Glutamatergic neuron (in vitro differentiated cells): ENCODE data around the gene NHSL2. TPM values are rescaled to one million over a fixed set of nuclear protein-coding genes. Genes with fewer than 3 reads are reported as not detected.

Experiments
- DNase-seq: peaks from one replicate; pipeline ENCODE4 v3.0.0; 2022
- H3K27ac Mint-ChIP-seq: one replicate; pipeline ENCODE4 v1.8.0; 2020; ENCODE audit warnings: mild to moderate bottlenecking, mixed read lengths, inconsistent platforms; ENCODE audit not compliant: unreplicated experiment
- H3K27me3 Mint-ChIP-seq: one replicate; pipeline ENCODE4 v1.8.0; 2020; ENCODE audit warnings: mild to moderate bottlenecking, moderate library complexity, mixed read lengths, inconsistent platforms; ENCODE audit not compliant: unreplicated experiment
- H3K36me3 Mint-ChIP-seq: one replicate; pipeline ENCODE4 v1.8.0; 2020; ENCODE audit warnings: mild to moderate bottlenecking, mixed read lengths, inconsistent platforms; ENCODE audit not compliant: unreplicated experiment
- H3K4me1 Mint-ChIP-seq: one replicate; pipeline ENCODE4 v1.8.0; 2020; ENCODE audit warnings: mild to moderate bottlenecking, low read depth, mixed read lengths, inconsistent platforms; ENCODE audit not compliant: unreplicated experiment
- H3K4me3 Mint-ChIP-seq: one replicate; pipeline ENCODE4 v1.8.0; 2020; ENCODE audit warnings: mild to moderate bottlenecking, mixed read lengths, inconsistent platforms; ENCODE audit not compliant: unreplicated experiment
- H3K9me3 Mint-ChIP-seq: one replicate; pipeline ENCODE4 v1.8.0; 2020; ENCODE audit warnings: mild to moderate bottlenecking, moderate library complexity, mixed read lengths, inconsistent platforms; ENCODE audit not compliant: unreplicated experiment
- total RNA-seq: library from RNA; stranded (reverse); fragmentation: NEBNext Ultra II Directional; extraction: Animal tissue kit (Norgen Biotek cat#: 25700); gene quantifications from one replicate; pipeline ENCODE4 v1.2.1, GENCODE V29; 2021; ENCODE audit not compliant: unreplicated experiment
- TF ChIP-seq, protein P1 (sequence below): fragments of 200-600 bp; sonication (generic); IDR thresholded peaks from one replicate; pipeline ENCODE4 v1.5.0; 2021; ENCODE audit not compliant: partially characterized antibody, unreplicated experiment

Gene NHSL2
- total RNA-seq, 1 donor from 2014 or later, result 7.3 TPM

DNA sequence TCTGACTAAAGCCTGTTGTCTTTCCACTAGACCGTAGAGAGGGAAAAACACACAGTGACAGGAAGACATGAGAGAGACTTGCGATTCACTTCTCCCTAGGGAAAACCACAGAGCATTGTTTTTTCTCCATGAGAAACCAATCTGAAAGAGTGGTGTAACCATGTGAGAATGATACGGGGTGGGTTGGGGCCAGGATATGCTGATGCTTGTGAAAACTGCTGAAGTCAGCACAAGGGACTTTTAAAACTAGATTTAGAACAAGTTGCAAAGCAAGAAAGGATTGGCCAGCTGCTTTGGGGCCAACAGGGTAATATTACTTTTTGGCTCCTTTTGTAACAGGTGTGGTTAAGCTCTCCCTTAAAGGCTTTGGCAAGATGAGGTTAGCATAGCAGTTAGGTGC, 66.1 kb downstream of the NHSL2 start:
- no peak overlapping the region for H3K27ac Mint-ChIP-seq
- H3K36me3 Mint-ChIP-seq, result no peaks in the 10 kb centered on the region
- TF ChIP-seq, protein P1, sequence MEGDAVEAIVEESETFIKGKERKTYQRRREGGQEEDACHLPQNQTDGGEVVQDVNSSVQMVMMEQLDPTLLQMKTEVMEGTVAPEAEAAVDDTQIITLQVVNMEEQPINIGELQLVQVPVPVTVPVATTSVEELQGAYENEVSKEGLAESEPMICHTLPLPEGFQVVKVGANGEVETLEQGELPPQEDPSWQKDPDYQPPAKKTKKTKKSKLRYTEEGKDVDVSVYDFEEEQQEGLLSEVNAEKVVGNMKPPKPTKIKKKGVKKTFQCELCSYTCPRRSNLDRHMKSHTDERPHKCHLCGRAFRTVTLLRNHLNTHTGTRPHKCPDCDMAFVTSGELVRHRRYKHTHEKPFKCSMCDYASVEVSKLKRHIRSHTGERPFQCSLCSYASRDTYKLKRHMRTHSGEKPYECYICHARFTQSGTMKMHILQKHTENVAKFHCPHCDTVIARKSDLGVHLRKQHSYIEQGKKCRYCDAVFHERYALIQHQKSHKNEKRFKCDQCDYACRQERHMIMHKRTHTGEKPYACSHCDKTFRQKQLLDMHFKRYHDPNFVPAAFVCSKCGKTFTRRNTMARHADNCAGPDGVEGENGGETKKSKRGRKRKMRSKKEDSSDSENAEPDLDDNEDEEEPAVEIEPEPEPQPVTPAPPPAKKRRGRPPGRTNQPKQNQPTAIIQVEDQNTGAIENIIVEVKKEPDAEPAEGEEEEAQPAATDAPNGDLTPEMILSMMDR, result no peak
- H3K9me3 Mint-ChIP-seq, result no peaks in the 10 kb centered on the region
- H3K4me3 Mint-ChIP-seq, result no peak overlapping the region
- H3K4me1 Mint-ChIP-seq, result peaks cover 7% of the 10 kb centered on the region
- no peaks in the 10 kb centered on the region for H3K27me3 Mint-ChIP-seq
- no peak for DNase-seq

DNA sequence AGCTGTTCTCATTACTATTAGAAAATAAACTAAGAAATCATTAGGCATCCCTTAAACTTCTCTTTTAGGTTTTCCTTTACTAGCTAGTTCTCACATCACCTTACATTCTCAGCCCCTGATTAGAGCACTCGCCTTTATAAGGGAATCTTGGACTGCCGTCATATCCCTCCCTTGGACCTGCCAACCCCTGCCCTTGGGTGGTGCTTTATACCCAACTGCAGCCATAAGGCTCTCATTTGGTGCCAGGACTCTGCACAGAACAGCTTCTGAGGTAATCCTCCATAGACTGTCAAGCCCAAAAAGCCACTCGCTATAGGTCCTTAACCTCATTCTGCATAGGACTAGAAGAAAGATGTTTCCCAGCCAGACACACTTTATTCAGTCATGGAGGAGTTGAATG, 67.5 kb downstream of the NHSL2 start:
- TF ChIP-seq, protein P1, result no peak
- peaks cover 7% of the 10 kb centered on the region for H3K4me1 Mint-ChIP-seq
- H3K36me3 Mint-ChIP-seq, result no peaks in the 10 kb centered on the region
- H3K9me3 Mint-ChIP-seq, result no peaks in the 10 kb centered on the region
- no peaks in the 10 kb centered on the region for H3K27me3 Mint-ChIP-seq
- DNase-seq, result no peak
- no peak overlapping the region for H3K27ac Mint-ChIP-seq
- H3K4me3 Mint-ChIP-seq, result no peak overlapping the region

DNA sequence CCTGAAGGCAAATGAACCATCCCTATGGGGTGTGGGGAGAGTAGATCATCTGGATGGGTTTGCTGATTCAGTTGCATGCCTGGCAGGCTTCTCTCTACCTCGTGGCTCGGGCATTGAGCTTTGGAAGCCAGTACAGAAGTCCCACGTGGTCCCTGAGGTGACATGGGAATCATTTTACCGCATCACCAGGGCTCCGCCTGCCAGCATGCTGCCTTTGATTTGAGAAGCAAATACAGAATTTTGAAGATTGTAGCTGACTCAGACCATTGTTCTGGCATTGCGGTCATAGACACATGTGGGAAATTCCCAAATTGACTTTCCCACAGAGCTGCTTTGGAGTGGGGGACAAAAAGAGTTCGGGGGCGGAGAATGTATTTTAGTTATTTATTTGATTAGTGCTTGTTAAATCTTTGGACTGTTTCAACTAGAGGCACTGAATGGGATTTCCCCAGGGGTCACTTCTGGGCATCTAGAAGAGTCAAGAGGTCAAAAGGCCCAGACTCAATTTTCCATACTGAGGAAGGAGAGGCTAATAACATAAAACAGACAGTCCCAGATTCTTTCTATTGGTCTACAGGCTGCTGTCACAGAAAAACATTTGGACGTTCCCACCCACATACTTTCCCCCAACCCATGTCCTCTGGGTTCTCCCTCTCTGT, 79.3 kb downstream of the NHSL2 start:
- no peaks in the 10 kb centered on the region for H3K9me3 Mint-ChIP-seq
- H3K4me1 Mint-ChIP-seq, result no peaks in the 10 kb centered on the region
- no peak overlapping the region for H3K27ac Mint-ChIP-seq
- TF ChIP-seq, protein P1, result no peak
- H3K27me3 Mint-ChIP-seq, result no peaks in the 10 kb centered on the region
- no peak overlapping the region for H3K4me3 Mint-ChIP-seq
- no peak for DNase-seq
- no peaks in the 10 kb centered on the region for H3K36me3 Mint-ChIP-seq

DNA sequence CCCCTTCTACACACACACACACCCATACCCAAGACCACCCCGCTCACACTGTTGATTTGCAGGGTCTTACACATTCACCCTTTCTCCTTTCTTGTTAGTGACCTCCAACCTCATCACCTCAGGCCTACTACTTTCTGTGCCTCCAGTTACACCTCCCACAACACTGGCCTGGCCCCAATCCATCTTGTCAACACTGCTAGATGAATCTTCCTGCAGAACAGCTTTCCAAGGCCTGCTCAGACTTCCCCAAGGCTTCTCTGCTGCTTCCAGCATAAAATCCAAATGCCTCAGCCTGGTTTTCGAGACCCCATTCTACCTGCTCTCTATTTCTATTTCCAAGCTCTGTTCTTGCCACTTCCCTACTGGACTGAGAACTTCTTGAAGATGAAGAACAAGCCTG, 79.9 kb downstream of the NHSL2 start:
- no peak for DNase-seq
- Mint-ChIP-seq H3K27ac (no peak overlapping the region), H3K4me1 (no peaks in the 10 kb centered on the region)

DNA sequence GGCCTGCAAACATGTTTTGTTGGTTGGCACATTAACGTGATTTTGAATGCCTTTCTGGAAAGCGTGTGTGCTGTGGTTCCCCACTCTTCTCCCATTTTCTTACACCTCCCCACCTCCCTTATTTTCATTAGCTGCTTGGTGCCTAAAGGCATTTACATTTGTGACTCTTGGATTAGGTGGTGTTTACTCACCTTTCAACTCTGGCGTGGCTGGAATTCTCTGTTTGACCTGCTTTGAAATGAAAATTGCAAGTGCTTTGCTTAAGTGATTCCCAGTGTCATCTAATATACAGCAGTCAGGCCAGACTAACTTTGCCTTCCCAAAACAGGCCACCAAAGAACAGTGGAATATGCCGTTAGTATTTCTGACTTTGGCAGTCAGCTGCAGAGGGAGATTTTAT, 80.5 kb downstream of the NHSL2 start:
- Mint-ChIP-seq H3K4me1 (no peaks in the 10 kb centered on the region), H3K27ac (no peak overlapping the region), H3K9me3 (peaks cover 3% of the 10 kb centered on the region), H3K27me3 (no peaks in the 10 kb centered on the region), H3K36me3 (no peaks in the 10 kb centered on the region), H3K4me3 (no peak overlapping the region)
- no peak for DNase-seq
- TF ChIP-seq, protein P1, result no peak

More for the DNA sequence above, 79.9 kb downstream of the NHSL2 start:
- Mint-ChIP-seq H3K36me3 (no peaks in the 10 kb centered on the region), H3K27me3 (no peaks in the 10 kb centered on the region), H3K4me3 (no peak overlapping the region), H3K9me3 (peaks cover 3% of the 10 kb centered on the region)
- TF ChIP-seq, protein P1, result no peak
